ENCODE measurements around the gene ABCC6. TPM values are rescaled to one million over a fixed set of nuclear protein-coding genes. Genes with fewer than 3 reads are reported as not detected.
A peak's percentile ranks its signal among the peaks of the same experiment; 100 is the strongest.
"Not testable (repeated sequence)": the region's sequence is repeated elsewhere in the genome, so short reads cannot be mapped to it uniquely, and the experiment has no call there.

ABCC6 gene
- total RNA-seq, 2 donors from 2014 or later: 0.24 TPM; not detected in 1

GRCh38 chr16:16104132-16104803 lies 119.0 kb downstream of the ABCC6 start:
- H3K9me3 Mint-ChIP-seq; ATAC-seq (replicated peaks); H3K27me3 Mint-ChIP-seq; H3K27ac Mint-ChIP-seq; H3K4me3 Mint-ChIP-seq; H3K4me1 Mint-ChIP-seq: not testable (repeated sequence)
- H3K36me3 Mint-ChIP-seq (ENCODE audit: low read depth): peaks cover 94% of the 10 kb centered on the region

GRCh38 chr16:16102738-16103137 lies 120.6 kb downstream of the ABCC6 start:
- Mint-ChIP-seq H3K9me3 (no peaks in the 10 kb centered on the region), H3K27ac (no peak overlapping the region), H3K4me1 (peaks cover 6% of the 10 kb centered on the region), H3K27me3 (no peaks in the 10 kb centered on the region), H3K4me3 (no peak overlapping the region), H3K36me3 (ENCODE audit: low read depth) (peaks cover 94% of the 10 kb centered on the region)
- ATAC-seq (replicated peaks): no peak

GRCh38 chr16:16101585-16101984 lies 121.7 kb downstream of the ABCC6 start:
- peaks cover 6% of the 10 kb centered on the region for H3K4me1 Mint-ChIP-seq
- no peaks in the 10 kb centered on the region for H3K27me3 Mint-ChIP-seq
- no peak for ATAC-seq (replicated peaks)
- peaks cover 94% of the 10 kb centered on the region for H3K36me3 Mint-ChIP-seq (ENCODE audit: low read depth)
- no peak overlapping the region for H3K27ac Mint-ChIP-seq
- H3K4me3 Mint-ChIP-seq: no peak overlapping the region
- H3K9me3 Mint-ChIP-seq: no peaks in the 10 kb centered on the region

GRCh38 chr16:16100631-16101030 lies 122.7 kb downstream of the ABCC6 start:
- ATAC-seq (replicated peaks): no peak
- H3K27me3 Mint-ChIP-seq: no peaks in the 10 kb centered on the region
- no peak overlapping the region for H3K27ac Mint-ChIP-seq
- H3K4me3 Mint-ChIP-seq: no peak overlapping the region
- H3K9me3 Mint-ChIP-seq: no peaks in the 10 kb centered on the region
- peaks cover 6% of the 10 kb centered on the region for H3K4me1 Mint-ChIP-seq
- H3K36me3 Mint-ChIP-seq (ENCODE audit: low read depth): peaks cover 94% of the 10 kb centered on the region

GRCh38 chr16:16099320-16099719 lies 124.0 kb downstream of the ABCC6 start:
- H3K27ac Mint-ChIP-seq: peak overlapping the region; percentile 33
- peaks cover 98% of the 10 kb centered on the region for H3K36me3 Mint-ChIP-seq (ENCODE audit: low read depth)
- H3K4me3 Mint-ChIP-seq: no peak overlapping the region
- H3K9me3 Mint-ChIP-seq: no peaks in the 10 kb centered on the region
- peaks cover 6% of the 10 kb centered on the region for H3K4me1 Mint-ChIP-seq
- ATAC-seq (replicated peaks): no peak
- no peaks in the 10 kb centered on the region for H3K27me3 Mint-ChIP-seq

Other genes starting within 250 kb of the ABCC6 start
- gene NOMO3, start 9.0 kb upstream of the ABCC6 start, total RNA-seq: 10 to 100 TPM; 22.7 to 41.0 TPM
- 10 to 100 TPM in 1 of 2 donors, 1 to 10 TPM in 1; 5.3 to 24.6 TPM for gene NPIPA7, start 155.6 kb upstream of the ABCC6 start, total RNA-seq

All from activated T-helper 17 cell treated with anti-CD3 and anti-CD28 coated beads, Interleukin-2, amount 50 U/mL, for 72 hours (primary cell).